HG02840 (cell line): ENCODE measurements around the gene MEI4.
"Not testable (repeated sequence)": the region's sequence is repeated elsewhere in the genome, so short reads cannot be mapped to it uniquely, and the experiment has no call there.

Experiments
- ATAC-seq: cut with Tn5 transposase; IDR thresholded peaks from one replicate; pipeline ENCODE4 v1.9.1; 2021; ENCODE audit warnings: mild to moderate bottlenecking, moderate library complexity, moderate number of reproducible peaks; ENCODE audit not compliant: unreplicated experiment, low FRiP score

The MEI4 gene, protein sequence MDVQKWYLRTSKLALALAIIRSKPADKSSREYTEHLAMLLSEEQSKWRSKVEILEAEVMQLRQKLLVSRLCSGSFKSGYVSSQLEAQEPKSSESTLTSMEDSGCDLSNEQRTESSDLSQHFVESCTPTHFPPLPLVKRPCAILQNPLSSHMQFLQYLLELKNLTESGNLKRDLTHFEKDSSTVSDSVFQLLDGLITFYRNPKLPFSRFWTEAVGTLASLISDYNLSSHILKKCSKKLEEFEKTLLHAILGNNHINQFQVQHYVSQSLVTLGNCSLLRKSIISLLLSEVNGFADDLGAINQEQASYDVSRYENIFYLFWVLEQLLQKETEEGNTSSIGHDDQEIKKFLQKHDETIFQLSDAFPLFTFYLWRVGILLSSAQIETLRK

DNA sequence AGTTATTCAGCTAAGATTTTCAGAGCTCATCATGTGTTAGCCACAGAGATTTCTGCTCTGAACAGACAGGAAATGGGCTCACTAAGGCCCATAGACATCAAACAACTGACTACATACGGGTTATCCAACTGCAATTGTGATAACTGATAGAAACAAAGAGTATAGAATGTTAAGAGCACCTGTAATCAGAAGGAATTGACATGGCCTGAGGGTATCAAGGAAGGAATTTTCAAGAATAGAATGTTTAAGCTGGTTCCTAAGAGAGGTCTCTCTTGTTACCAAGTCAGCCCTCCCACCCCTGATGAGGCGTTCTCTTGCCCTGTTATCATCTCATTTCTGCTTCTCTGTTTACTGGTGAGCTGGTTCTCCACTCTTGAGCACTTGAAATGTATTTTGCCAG lies at the start of gene MEI4:
Gene MEI4, plus strand, starts transcription at position 301 of the 400 bp plus-strand sequence. CDS start 37,633 bp downstream, outside the sequence.
- ATAC-seq, result no peak

DNA sequence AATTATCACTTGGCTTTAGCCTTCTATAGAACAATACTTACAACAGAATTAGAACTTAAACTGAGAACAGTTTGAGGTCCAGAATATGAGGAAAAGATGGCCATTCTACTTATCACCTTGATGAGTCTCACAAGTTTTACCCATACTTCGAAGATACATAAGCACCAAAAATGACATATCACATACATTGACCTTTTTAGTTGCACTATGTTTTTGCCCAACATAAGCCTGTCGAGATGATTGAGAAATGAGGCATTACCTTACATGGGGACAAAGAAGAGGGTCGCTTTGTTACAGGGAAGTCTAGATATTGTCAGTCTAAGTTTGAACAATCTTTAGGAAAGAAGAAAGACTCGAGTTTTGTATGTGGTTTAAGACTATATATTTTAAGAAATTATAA lies 48.4 kb upstream of the MEI4 start:
- no peak for ATAC-seq

DNA sequence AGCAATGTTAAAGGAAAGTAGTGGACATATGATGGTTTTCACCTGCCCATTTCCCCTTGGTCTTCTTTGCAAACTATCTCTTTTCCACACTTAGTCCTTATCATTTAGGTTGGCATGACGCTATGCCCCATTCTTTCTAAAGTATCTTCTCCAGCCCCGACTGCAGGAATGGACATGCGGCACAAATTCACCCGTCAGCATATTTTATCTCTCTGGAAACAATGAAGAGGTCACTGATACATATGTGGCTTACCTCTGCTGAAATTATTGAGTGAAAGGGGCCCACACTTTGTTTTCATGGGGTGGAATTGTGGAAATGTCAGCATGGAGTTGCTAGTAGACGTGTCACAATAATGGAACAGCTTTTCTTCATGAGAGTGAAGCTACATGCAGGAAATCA lies 45.8 kb upstream of the MEI4 start:
- no peak for ATAC-seq

DNA sequence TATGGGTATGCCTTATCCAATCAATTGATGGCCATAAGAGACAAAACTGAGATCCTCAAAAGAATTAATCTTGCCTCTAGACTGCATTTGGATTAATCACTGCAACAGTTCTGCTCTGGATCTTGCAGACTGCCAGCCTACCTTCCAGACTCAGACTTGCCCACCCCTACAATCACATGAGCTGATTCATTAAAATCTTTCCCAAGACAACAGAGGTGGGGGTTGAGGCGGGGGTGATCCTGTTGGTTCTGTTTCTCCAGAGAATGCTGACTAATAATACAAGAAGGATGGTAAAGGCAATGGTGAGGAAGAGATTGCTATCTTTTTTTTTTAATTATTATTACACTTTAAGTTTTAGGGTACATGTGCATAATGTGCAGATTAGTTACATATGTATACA lies 43.7 kb upstream of the MEI4 start:
- no peak for ATAC-seq

DNA sequence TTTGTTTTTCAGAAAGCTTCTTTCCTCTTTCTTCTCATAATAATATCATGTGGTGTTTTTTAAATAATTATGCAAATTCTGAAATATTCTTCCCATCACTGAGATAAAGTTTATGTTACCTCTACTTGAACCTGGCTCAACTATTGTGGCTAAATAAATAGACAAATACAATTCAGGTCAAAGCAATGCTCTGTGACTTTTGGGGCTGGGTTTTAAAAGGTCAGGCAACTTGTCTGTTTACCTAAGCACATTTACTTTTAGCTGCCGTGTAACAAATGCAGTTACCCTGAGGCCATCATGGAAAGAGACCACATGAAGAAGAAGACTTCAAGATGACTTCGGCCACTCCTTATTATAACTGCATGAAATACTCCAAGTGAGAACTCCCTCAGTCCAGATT lies 33.7 kb upstream of the MEI4 start:
- no peak for ATAC-seq

DNA sequence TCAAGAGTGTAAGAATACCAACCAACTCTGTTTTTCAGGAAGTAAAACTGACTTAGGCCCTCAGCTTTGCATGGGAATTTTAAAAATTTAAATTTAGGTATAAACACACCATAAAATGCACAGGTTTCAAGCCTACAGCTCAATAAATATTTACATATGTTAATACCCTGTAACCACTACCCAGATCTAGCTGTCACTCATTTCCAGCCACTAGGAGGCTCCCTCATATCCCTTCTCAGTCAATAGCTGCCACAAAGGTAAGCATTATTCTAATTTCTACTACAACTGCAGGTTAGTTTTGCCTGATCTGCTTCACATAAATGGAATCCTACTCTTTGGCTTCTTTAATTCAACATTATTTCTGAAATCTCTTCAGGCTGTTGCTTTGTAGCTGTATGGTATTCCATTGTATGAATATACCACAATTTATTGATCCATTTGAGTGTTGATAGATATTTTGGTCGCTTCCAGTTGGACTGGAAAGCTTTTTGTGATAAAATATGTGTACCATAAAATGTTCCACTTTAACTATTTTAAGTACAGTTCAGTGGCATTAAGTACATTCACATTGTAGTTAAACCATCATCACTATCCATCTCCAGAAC lies 32.5 kb upstream of the MEI4 start:
- ATAC-seq, result no peak

DNA sequence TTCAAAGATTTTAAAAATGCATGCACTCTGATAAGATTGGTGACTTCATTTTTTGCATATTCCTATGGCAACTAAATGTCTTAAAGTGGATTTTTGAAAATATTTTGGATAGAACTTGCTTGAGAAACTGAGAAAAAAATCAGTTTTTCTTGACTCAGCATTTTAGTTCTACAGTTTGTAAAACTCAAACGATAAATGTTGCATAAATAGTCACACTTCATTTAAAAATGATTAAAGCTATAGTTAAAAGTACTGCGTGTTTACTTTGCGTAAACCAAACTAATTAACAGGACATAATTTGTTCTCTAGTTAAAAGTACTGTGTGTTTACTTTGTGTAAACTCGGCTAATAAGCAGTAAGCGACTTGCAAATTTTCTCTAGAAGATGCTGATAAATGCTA lies 28.3 kb upstream of the MEI4 start:
- ATAC-seq, result no peak

DNA sequence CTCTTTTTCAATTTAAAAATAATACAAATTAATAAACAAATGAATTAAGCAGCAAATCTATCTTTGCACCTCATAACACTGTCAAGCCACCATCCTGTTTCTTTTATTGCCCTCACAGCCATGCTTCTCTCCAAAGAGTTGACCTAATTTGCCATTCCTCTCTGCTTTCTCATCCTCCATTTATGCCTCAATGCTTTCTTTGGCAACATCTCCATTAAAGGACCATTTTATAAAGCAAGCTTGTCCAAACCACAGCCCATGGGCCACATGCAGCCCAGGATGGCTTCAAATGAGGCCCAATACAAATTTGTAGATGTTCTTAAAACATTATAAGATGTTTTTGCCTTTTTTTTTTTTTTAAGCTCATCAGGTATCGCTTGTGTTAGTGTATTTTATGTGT lies 26.4 kb upstream of the MEI4 start:
- ATAC-seq, result no peak

DNA sequence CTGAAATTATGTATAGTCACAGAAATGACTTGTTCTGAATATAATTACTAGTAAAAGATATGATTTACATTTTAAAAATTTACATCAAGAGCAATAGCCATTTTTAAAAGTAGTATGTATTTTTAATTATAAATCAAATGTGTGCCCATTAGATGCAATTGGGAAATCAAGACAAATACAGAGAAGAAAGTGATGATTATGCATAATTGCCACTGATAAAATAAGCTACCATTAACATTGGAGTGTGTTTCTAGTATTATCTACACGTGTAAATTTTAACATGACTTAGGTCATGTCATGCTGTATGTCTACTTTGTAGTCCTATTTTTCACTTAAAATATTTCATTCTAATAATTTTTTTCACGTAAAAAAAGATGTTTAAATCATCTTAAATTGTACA lies 22.8 kb upstream of the MEI4 start:
- ATAC-seq, result no peak

DNA sequence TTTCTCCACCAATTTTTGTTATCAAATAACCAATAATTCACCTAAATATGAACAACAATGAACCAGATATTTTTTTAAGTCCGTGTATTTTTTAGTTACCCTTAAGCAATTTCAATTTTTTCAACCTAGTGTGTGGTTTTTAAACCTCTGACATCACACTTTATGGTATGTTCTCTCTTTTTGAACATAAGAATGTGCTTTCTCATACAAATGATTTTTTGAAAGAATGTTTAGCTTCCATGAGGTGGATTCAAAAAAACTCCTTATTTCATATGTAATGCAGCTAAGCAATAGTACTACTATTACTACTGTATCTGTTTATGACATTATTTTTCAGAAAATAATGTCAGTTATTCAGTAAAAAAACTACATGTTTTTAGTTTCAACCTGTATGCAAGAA lies 19.4 kb upstream of the MEI4 start:
- ATAC-seq, result no peak

DNA sequence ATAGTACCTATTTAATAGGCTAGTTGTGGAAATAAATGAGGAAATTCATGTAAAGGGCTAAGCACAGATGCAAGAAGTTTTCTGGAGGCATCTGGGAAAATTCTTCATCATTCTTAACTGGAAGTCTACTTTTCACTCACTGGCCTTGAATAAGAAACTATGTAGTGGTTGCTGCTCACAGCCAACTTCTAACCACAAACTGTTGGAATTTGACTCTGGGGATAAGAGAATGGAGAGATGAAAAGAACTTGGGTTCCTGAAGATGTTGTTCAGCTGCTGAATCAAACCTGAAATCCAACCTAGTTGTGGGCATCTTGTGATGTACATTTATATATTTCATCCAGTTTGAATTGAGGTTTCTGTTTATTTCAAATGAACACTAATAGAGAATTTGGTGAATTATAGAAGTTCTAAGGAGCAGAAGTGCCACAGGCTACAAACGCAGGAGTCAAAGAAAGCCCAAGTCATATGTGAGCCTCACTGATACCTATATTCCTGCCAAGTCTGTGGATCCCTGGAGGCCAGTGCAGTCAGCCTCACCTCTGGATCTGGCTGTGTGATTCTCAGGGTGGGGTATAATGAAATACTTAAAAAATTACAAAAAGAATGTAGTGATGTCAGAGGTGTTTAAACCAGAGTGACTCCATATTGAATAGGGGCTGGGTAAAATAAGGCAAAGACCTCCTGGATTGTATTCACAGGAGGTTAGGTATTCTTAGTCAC lies 18.7 kb upstream of the MEI4 start:
- no peak for ATAC-seq

DNA sequence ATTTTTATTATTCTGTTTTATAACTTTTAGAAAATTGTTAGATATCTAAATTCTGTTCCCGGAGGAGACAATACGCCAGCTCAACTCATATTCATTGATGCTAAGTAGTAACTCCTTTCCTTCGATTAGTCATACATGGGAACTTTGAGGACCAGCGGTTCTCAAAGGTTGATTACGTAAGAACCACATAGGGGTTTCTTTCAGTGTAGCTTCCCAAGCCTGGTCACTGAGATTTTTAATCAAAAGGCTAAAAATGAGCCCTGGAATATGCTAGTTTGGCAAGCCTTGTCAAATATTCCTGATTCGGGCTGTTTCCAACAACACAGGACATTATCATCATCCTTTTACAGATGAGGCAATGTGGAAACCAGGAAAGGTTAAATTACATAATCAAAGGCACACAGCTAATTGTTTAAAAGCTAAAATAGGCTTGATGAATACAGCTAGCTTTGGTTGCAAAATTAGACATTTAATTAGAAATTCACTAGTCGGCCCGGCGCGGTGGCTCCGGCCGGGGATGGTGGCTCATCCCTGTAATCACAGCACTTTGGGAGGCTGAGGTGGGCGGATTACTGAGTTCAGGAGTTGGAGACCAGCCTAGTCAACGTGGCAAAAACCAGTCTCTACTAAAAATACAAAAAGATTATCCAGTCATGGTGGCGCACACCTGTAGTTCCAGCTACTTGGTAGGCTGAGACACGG lies 14.6 kb upstream of the MEI4 start:
- ATAC-seq, result no peak

DNA sequence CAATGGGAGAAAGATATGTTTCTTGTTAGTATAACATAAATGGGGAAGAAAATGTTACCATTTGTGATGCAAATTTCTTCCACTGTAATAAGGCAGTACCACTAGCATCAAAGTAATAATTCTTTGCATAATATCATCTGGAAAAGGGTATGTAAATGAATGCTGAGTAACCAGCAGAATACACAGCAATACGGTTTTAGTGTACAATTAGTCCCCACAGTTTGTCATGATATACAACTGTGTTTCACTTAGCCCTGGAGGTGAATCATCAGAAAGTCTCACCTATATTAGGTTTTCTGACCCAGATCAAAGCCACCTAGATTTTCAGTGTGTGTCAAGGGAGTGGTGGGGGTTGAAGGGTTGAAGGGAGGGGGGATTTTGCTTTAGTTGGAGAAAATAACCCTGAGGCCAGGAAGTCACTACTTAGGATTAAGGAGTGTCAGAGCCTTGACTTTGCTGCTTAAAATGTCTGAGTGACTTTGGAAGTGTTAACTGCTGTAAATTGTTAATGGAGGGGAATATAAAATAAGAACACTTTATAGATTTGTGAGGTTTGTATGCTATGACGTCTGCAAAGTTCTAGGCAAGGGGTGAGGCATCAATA lies 8.6 kb upstream of the MEI4 start:
- ATAC-seq, result no peak

DNA sequence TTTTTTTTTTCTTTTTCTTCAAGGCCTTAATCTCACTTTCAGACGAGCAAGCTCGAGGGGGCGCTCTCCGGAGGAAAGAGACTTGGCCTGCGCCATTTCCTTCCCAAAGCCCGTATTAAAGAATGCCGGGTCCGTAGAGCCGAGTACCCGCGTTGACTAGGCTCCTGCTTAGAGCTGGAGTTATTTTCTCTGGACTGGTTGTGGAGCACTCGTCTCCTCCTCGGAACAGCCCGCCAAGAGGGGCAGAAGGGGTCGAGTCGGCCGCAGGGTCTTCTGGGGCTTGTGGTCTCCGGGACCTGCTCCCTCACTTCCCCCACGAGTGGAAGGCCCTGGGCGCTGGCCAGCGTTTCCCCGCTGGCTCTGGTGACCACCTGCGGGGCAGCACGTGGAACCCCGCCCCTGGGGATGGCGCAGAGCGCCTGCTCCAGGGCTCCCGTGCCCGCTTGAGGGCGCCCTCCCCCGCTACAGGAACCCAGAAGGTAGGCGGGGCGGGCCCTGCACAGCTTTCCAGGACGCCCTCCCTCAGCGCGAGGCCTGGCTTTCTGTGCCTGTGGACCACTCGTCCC lies 2.7 kb upstream of the MEI4 start:
- ATAC-seq, result no peak

DNA sequence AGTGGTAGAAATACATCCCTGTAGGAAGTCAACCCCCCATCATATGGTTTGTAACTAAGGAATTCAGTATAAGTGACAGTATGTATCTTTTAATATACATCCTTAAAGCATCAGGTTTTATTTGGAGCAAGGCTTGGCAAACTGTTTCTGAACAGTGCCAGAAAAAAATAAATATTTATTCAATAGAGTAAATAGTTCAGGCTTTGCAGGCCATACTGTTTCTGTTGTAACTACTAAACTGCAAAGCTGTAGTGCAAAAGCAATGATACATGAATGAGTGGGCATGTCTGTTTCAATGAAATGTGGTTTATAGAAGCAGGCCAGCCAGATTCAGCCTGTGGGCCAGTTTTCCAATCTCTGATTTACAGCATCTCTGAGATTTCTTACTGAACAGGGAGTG lies 977 bp downstream of the MEI4 start:
- ATAC-seq, result no peak

DNA sequence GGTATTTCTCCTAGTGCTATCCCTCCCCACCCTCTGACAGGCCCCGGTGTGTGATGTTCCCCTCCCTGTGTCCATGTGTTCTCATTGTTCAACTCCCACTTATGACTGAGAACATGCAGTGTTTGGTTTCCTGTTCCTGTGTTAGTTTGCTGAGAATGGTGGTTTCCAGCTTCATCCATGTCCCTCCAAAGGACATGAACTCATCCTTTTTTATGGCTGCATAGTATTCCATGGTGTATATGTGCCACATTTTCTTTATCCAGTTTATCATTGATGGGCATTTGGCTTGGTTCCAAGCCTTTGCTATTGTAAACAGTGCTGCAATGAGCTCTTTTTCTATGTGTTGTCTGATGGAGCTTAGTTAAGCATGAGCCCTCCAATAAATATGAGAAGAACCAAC lies 2.2 kb downstream of the MEI4 start:
- ATAC-seq, result not testable (repeated sequence)

DNA sequence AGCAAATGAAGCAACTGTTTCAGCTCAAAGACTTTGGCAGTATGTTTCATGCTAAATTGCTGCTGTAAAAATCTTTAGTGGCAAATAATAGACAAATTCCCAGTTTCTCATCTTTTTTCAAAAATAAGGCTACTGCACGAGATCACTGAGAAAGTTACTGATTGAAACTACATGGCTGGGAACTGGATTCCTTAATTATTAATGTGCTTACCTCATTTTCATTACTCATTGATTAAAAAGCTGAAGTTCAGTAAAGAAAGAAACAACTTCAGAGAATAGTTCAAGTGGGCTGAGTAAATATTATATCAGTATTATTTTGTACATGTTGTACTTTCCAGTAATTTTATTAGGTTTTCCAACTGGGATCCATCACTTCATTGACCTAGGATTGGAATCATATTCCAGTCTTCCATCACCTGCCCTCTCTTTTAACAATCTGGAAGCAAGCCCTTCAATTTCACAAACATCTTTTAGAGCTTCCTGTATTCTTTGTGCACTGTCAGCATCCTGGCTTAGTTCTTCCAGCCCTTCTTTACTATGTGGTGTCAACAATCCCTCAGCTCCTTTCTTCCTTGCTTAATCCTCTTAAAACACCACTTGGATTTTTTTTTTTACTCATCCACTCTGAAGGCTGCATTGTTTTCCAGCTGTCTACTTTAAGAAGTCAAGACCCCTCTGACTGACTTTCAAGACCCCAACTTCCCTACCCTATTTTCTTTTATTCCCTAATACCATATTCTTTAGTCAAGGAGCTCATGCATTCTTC lies 4.3 kb downstream of the MEI4 start:
- ATAC-seq, result no peak

DNA sequence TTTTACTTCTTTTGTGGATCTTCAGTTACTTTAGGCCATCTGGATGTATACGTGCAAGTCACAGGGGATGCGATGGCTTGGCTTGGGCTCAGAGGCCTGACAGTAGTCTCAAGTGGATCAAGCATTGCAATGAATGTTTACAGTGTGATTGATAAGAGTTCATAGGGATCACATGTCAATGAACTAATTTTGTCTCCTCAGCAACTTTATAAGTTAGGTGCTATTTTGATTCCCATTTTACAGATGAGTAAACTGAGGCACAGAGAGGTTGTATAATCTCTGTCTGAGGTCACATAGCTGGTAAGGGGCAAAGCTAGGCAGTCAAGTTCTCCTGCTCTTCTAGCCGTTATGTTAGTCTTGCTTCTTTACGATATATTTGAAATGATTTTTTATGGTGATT lies 13.5 kb downstream of the MEI4 start:
- no peak for ATAC-seq

DNA sequence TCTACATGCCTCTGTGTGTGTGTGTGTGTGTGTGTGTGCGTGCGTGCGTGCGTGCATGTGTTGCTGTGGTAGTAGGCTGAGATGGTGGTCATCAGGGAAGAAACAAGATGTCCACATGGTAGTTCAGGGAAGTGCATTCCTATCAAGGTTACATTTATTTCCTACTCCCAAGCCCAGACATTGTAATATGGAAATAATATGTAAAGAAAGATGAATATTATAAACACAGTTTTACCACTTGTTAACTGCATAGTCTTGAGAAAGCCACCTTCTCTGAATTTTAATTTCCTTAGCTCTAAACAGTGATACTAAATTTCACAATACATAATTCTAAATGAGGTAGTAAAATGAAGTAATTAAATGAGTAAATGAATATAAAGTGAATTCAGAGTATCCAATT lies 14.0 kb downstream of the MEI4 start:
- no peak for ATAC-seq

DNA sequence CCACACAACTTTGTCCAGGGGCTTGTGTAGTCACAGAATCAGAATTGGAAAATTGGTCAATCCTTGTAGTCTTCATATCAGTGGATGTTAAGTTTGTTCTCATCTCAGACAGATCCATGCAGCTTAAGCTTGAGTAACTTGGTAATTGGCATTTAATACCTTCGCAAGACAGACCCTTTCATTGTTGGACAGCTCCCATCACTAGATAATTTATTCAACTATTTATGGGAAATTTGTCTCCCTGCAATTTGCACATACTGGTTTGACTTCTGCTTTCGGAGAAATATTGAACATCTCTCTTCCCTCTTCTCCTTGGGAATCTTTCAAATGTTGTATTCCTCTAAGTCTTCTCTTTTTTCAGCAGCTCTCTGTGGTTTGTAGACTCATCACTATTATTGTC lies 17.1 kb downstream of the MEI4 start:
- no peak for ATAC-seq
